Left lobe of liver (tissue), 2 donors: Measurements from ENCODE around the gene CALML4. TPM values are rescaled to one million over a fixed set of nuclear protein-coding genes. Genes with fewer than 3 reads are reported as not detected.
"Not testable (repeated sequence)": the region's sequence is repeated elsewhere in the genome, so short reads cannot be mapped to it uniquely, and the experiment has no call there.

Source experiments
- ATAC-seq: fragments of 200-7000 bp; cut with Tn5 transposase; one replicate; pipeline ENCODE4 v1.9.1; 2020; ENCODE audit warnings: mild to moderate bottlenecking, moderate library complexity
- DNase-seq: peaks from one replicate; pipeline ENCODE4 v3.0.0-alpha.2; 2020; ENCODE audit warnings: low spot score
- total RNA-seq: library from RNA; stranded (reverse); gene quantifications from one replicate; pipeline ENCODE4 v1.2.1, GENCODE V29; 2021
- donor health status: DM: no; HTN: no; CAD: no; lungs with moderate emphysema.
- donor health status: DM: no; HTN: yes; CAD: no.

The CALML4 gene
- total RNA-seq = 6.8 TPM

- DNase-seq (peak; percentile 94), ATAC-seq (peak; percentile 92)
Measured at GRCh38 chr15:68204776-68205557, at the start of gene CALML4. CALML4 (minus strand) TSS chr15:68205332; CDS start chr15:68205247, 85 bp downstream.

DNA sequence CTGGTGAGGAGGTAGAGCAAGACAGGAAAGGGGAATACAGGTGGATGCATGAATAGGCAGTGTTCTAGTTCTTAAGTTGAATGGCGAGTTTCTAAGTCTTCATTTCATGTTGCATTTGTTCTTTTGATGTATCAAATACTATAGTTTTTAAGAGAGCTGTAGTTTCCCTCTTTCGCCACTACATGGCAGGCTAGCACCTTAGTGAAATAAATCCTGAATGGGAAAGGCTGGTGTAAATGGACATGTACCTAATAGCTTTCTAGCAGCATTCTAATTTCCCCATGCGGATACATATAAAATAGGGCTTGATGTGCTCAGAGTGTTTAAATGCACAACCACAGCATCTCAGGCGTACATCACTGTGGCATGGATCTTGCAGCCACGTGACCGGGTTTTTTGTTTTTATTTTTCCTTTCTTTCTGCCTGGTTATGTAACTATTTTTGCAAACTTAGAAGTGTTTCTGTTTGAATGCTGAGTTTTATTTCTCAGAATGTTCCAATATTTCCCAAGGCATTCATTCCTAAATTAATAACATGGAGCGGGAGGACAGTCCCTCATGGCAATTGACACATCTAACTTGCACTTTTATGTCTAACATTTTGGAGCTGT lies 47.9 kb upstream of the CALML4 start:
- ATAC-seq = peak; percentile 73
- DNase-seq = no peak

GRCh38 chr15:68249058-68249713 lies 44.1 kb upstream of the CALML4 start:
- ATAC-seq = no peak
- DNase-seq = no peak

DNA sequence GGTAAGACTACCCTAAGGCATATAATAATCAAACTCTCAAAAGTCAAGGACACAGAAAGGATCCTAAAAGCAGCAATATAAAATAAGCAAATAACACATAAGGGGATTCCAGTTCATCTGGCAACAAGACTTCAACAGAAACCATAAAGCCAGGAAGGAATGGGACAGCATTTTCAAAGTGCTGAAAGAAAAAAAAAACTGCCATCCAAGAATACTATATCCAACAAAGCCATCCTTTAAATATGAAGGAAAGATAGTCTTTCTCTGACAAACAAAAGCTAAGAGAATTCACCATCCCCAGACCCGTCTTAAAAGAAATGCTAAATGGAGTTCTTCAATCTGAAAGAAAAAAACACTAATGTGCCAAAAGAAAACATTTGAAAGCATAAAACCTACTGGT lies 39.1 kb upstream of the CALML4 start:
- DNase-seq (no peak), ATAC-seq (no peak)

- ATAC-seq (no peak), DNase-seq (no peak)
Measured at GRCh38 chr15:68241088-68241935, 36.2 kb upstream of the CALML4 start.

DNA sequence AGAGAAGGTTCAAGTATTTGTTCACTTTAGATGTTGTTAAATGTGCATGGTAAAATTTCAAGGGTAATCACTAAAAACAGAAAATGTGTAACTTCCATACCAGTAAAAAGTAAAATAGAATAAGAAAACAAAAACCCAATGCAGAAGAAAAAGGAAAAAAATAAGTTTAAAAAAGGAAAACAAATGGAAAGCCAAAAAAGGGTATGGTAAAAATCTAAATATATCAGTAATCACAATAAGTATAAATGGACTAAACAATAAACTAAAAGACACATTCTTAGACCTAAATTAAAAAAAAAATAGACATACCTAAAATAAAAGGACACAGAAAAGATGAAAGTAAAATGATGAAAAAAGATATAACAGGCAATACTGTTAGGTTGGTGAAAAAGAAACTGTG lies 33.9 kb upstream of the CALML4 start:
- ATAC-seq = no peak
- no peak for DNase-seq

DNA sequence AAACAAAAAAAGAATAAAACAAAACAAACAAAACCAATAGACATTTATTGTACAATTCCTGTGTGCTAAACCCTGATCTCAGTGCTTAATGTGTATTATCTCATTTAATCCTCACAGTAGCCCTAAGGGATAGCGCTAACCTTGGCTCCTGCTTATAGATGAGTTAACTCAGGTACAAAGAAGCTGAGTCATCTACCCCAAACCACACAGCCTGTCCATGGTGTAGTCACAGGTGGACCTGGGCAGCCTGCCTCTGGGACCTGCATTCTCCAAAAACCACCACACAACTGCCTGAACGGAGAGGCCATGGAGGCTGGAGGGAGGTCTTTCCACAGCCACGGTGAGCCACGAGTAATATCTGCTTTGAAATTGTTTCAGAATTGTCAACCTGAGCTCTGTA lies 29.9 kb upstream of the CALML4 start:
- DNase-seq = no peak
- no peak for ATAC-seq

DNA sequence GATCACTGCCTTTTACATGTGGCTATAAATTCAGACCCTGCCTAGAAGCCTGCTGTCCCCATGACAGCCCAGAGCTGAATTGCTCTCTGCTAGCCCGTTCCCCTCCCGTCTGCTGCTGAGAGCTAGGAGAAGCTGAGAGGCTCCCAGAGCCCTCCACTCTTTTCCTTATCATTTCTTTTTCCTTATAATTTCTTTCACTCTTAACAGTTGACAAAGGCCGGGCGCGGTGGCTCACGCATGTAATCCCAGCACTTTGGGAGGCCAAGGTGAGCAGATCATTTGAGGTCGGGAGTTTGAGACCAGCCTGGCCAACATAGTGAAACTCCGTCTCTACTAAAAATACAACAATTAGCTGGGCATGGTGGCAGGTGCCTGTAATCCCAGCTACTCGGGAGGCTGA lies 29.4 kb upstream of the CALML4 start:
- ATAC-seq, DNase-seq: not testable (repeated sequence)

GRCh38 chr15:68234060-68234459 lies 28.9 kb upstream of the CALML4 start:
- DNase-seq = peak; percentile 34
- ATAC-seq = no peak

DNA sequence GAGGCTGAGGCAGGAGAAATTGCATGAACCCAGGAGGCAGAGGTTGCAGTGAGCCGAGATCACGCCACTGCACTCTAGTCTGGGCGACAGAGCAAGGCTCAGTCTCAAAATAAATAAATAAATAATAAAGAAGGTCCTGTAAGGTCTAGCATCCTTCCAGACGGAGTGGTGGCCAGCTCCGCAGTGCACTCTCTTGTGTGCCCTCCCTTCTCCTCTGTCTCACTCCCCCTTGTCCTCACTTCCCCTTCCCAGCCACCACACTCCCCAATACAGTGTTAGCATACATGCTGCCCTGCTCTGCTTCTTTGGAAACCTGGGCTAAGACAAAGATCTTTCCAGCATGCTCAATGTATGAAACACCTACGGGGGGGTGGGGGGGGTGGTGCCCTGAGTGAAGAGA lies 27.8 kb upstream of the CALML4 start:
- ATAC-seq = no peak
- DNase-seq = peak; percentile 44

DNA sequence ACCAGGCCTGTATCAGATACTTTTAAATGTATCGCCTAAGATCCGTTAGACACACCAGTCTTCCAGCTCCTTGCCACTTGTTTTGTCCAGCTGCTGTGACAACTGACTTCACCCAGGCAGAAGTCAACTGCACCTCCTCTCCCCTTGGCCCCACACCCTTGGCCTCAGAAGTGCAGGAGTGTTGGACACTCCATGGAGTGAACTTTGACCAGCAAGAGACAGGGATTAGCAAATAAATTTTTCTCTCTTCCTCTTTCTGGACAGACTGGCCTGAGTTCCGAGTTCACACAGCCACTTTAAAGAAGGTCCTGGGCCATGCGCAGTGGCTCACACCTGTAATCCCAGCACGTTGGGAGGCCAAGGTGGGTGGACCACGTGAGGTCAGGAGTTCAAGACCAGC lies 27.3 kb upstream of the CALML4 start:
- DNase-seq (peak; percentile 48), ATAC-seq (peak; percentile 12)

- no peak for ATAC-seq
Measured at GRCh38 chr15:68231102-68231818, 26.1 kb upstream of the CALML4 start.

DNA sequence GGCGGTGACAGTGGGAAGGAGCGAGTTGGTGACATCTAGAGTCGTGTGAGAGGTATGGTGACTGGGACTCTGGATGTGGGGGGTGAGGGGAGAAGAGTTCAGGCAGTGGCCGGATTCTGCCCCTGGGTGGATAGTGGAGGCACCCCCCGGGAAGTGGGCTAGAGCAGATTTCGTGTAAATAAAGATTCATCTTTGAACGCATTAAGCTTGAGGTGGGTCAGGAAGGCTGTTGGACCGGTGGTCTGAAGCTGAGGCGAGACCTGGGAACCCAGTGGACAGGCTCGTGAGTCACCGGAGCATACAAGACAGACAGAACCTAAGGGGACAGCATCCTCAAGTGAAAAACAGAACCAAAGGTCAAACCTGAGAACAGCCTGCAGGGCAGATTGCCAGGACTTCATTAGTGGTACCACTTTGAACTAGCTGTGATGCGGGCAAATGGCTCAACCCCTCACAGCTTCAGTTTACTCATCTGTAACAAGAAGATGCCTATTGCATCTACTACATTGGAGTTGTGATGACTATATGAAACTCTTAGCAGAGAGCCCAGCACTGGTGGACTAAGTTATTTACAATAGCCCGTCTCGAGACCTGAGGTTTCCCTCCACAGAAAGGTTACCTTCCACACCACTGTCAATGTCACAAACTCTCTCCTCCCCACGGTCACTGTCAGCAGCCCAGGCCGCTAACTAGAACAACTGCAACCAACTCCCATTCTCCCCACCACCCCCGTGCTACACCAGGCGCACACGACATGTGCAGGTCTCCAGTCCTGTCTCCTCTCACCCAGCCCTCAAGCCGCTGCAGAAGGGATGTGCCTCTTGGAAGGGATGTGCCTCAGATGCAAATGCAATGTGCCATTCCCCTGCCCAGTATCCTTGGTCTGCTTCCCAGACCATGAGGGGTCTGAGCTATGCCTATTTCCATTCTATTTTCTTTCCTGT lies 25.3 kb upstream of the CALML4 start:
- ATAC-seq (no peak), DNase-seq (peak; percentile 43)

More at GRCh38 chr15:68231102-68231818, 26.1 kb upstream of the CALML4 start:
- peak; percentile 34 for DNase-seq

GRCh38 chr15:68229386-68230156 lies 24.4 kb upstream of the CALML4 start, which contains the start of gene CLN6:
CLN6 (minus strand) TSS chr15:68229728; CDS start chr15:68229584, 144 bp downstream.
- DNase-seq = peak; percentile 83

DNA sequence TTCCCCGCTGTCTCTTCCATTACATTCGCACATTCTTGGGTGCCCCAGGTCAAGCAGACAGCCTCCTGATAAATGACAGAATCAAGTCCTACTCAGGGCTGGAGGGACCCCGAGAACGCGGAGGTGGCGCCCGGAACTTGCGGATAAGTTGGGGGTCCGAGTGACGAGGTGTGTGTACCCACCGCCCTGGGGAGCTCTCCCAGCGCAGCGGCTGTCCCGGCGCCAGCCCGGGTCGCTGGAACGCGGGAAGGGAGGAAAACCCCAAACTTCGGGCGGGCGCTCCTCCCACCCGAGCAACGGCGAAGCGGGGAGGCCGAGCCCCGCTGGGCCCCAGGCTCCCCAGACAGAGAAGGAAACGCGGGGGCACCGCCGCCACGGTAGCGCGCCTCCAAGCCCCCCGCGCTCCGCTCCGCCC lies 23.8 kb upstream of the CALML4 start:
- DNase-seq (no peak), ATAC-seq (no peak)

More at GRCh38 chr15:68229386-68230156, 24.4 kb upstream of the CALML4 start, which contains the start of gene CLN6:
- peak; percentile 92 for ATAC-seq

DNA sequence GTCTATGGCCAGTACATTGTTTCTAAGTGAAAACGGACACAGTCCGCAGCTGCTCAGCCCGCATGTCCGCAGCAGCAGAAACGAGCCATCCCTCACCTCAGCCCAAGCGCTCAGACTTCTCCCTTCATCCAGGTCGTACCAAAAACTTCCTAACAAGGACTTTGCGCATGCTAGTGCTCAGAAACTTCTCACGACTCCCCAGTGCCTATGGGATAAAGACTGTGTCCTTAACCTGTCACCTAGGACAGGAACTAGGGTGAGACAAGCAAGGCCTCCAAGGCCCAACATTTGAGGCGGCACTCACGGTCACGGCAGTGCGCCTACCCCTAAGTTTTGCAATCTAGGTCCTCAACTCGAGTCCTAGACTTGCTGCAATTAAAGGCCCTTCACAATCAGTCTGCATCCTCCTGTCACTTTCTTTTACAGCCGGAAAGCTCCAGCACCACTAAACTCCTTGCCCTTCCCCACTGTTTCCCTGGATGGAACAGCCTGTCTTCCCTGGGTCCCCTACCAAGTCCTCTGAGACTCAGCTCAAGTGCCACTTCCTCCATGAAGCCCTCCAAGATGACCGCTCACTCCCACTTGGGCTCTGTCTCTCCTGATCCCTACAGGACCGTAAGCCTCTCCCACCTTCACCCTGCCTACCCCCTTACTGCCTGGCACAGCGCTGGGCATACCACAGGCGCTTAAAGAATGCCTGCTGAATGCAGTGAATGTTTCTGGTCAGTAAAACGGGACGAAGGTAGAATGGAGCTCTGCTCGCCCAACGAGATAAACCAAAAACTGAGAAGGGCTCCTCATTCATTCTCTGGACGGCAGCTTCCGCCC lies 23.2 kb upstream of the CALML4 start:
- ATAC-seq = no peak
- DNase-seq = peak; percentile 43

- DNase-seq (peak; percentile 41), ATAC-seq (no peak)
Measured at GRCh38 chr15:68227643-68228142, 22.6 kb upstream of the CALML4 start.
